Head of caudate nucleus (tissue), 42 donors: ENCODE results near the gene TCOF1.
"Not testable (repeated sequence)": the region's sequence is repeated elsewhere in the genome, so short reads cannot be mapped to it uniquely, and the experiment has no call there.

Experiments
- DNase-seq, 42 donors: peaks; one replicate each; pipeline versions ENCODE4 v3.0.0 to v3.0.0-alpha.2; 2020 to 2021; ENCODE audit warnings: mixed read lengths in 7 of 42
- intact Hi-C: fragments of 100-400 bp; cut with DNase I; formaldehyde crosslinking; loops from one replicate; pipeline ENCODE4 v1.15.0; 2022

The TCOF1 gene

DNA sequence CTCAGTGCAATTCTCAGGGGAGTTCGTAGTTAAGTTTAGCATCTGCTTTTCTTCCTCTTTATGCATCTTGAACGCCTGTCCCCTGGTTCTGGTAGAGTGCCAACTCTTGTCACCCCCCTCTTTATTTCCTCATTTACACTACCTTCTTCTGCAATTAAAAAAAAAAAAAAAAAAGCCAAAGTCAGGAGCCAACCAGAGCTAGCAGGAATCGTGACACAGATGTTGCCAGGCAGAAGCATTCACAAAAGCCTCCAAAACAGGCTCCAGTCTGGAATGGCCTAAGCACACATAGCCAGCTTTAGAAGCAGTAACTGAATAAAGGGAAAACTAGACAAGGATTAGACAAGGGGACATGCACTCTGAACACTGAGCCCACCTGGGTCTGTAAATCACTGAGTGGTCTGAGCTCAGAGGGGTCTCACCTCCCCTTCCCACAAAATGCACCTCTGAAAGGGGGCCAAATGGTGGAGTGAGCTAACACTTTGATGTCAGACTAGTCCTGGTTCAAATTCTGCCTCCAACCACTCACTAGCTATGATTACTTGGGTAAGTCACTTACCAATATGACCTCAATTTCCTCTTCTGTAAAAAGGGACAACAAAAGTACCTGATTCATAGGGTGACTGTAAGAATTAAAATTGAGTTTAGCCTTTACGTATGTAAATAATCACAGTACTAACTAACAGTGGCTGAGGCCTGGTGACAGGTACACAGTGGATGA is 53.2 kb downstream of the TCOF1 start:
- DNase-seq, result peak in 40 of 42 donors; percentile 33 to 86 (median 67)
- intact Hi-C loops, result no loop called here

DNA sequence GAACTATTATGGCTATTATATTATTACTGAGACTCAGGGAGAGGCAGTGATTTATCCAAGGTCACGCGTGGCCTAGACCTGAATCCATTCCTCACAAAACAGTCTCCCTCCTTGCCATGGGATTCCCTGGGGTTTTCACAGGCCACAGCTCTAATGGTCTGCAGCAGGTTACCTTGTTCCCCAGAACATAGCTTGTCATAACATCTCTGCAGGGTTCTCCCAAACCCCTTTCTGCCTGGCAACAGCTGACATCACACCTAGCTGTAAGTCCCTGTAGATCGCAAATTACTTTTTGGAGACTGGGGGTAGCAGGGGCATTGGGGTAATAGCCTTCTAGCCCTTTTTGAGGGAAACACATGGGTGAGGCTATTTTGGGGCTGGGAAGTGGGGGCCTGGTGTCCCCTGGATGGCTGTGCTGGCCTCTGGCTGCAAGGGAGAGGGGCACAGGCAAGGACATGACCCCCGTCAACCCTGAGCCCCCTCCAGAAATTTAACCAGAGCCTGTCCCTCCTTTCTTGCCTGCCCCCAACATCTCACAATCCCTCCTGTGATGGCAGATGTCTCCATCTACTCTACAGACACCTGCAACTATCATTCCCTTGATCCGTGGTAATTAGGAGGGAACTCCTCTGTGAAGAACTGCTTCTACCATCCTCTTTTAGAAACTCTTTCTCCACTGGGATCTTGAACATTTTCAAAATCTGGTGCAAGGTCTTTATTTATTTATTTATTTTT is 53.9 kb downstream of the TCOF1 start:
- intact Hi-C loops, result no loop called here
- DNase-seq, result peak in 28 of 42 donors; percentile 10 to 65 (median 41)

DNA sequence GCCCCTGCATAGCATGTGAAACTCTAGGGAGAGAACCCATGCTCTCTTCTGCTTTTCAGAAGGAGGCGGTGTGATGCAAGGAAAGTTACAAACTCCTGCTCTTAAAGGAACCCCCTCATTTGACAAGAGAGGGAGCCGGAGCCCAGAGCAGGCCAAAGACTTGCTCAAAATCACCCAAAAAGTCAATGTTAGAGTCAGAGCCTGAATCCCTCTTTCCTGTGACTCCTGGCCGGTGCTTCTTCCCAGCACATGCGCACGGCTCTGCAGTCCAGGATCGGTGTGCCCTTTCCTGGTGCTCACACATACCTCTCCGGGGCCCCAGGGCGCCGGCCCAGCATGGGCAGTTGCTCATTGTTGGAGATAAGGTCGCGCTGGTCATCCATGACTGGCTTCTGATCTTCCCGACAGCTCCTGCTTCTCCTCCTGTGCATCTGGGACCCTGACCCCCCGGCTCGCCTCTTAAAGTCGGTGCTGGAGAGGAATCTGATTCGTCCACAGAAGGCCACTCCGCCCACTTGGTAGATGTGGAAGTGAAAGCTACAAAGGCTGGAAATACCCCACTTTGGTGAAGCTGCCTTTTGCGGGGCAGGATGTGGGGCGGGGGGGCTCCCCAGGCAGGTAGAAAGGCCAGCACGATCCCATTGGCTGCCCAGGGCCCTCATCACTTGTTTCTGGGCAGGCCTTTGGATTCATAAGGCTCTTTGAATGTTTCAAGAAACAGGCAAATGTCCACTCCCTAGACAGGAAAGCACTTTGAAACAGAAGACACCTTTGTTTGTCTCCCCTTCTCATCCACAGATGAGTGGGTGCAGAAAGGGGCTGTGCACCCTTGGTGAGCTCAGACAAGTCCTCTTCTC is 55.0 kb downstream of the TCOF1 start, which contains the start of gene CD74:
Gene CD74 (minus strand): TSS at position 592 of the 857 bp plus-strand sequence. CDS start 161 bp downstream, at position 431.
- intact Hi-C loops, result no loop called here
- DNase-seq, result peak; percentile 37 to 88 (median 74)

- intact Hi-C loops, result no loop called here
- no peak for DNase-seq
These were observed 55.8 kb downstream of the TCOF1 start for GRCh38 chr5:150413176-150413901.

GRCh38 chr5:150413902-150414790 is 56.6 kb downstream of the TCOF1 start:
- intact Hi-C loops, DNase-seq: not testable (repeated sequence)

DNA sequence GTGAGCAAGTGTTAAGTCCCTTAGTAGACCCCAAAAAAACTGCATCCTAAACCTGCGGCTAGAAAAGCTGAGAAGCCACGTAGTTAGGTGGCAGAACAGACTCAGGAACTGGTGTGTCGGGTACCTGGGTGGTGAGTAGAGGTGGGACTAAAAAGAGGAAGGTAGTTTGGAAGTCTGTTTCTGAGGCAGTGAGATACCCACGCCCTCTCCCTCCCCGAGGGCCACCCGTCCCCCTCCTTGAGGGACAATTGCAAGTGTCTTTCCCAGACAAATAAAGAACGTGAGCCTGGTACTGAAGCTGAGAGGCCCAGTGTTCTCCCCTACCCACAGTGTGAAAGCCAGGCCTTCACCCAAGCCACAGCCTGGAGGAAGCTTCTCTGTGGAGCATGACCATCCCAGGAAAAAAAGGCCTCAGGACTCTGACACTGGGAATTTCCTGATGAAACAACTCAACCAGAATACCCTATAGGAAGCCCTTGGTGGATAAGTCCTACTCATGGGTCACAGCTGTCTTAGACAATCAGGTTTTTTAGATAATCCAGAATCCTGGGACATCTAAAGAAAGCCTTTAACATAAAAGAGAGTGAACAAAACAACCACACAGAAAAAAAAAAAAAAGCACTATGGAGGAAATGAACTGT is 62.3 kb downstream of the TCOF1 start:
- no peak for DNase-seq
- intact Hi-C loops, result no loop called here

GRCh38 chr5:150422075-150422474 is 64.6 kb downstream of the TCOF1 start:
- DNase-seq, result no peak
- intact Hi-C loops, result no loop called here

DNA sequence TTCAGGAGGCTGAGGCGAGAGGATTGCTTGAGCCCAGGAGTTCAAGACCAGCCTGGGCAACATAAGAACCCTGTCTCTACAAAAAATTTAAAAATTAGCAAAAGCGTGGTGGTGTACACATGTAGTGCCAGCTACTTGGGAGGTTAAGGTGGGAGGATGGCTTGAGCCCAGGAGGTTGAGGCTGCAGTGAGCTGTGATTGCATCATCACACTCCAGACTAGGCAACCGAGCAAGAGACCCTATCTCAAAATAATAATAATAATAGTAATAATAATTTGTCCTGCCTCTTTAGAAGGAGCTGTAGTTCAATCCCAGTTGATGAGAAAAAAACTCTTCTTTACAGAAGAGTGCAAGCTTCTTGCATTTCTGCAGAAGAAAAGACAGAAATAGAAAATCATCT is 65.3 kb downstream of the TCOF1 start:
- intact Hi-C loops, result no loop called here

DNA sequence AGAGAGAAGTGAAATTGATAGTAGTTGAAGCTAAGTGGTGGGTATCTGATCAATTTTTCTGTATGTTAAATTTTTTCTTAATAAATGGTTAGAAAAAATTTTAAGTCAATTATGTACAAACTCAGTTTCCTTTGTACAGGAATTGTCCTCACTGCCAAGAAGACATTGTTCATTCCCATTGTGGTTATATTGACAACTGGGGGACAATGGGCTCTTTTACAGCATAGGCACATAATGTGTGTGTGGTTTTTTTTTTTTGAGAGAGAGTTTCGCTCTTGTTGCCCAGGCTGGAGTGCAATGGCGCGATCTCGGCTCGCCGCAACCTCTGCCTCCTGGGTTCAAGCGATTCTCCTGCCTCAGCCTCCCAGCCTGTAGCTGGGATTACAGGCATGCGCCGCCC is 68.7 kb downstream of the TCOF1 start:
- DNase-seq, result peak in 8 of 42 donors; percentile 26 to 72 (median 54)
- intact Hi-C loops, result not testable (repeated sequence)

More for the DNA sequence above, 65.3 kb downstream of the TCOF1 start:
- DNase-seq, result no peak

DNA sequence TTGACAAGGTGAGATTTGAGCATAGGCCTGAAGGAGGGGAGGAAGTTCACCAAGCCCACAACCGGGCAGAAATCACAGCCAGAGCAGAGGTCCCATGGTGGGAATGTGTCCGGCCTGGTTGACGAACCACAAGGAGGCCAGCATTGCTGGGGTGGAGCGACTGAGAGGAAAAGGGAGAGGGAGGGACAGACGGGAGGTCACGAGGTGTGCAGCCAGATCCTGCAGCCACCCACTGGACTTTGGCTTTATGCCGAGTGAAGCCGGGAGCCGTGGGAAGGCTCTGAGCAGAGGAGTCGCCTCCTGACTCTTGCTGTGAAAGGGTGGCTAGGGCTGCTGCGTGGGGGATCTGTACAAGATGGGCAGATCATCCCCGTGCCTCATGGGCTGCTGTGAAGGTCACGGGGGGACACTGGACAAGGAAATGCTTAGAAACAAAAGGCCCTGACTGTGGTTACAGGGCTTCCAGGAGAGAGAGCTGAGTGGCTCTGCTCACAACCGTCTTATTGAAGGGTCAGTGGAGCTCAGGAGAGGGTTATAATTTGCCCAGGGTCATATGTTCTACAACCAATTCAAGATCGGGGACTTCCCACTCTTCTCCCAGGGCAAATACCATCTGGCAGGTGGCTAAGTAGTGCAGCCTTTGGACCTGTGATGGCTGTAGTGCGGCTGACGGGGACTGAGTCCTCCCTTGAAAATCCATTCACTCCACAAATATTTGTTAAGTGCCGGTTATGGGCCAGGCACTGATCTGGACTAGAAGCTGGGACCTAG is 70.8 kb downstream of the TCOF1 start:
- peak in 39 of 42 donors; percentile 18 to 88 (median 56) for DNase-seq
- intact Hi-C loops, result no loop called here

GRCh38 chr5:150428978-150429377 is 71.5 kb downstream of the TCOF1 start:
- intact Hi-C loops, result no loop called here
- no peak for DNase-seq

DNA sequence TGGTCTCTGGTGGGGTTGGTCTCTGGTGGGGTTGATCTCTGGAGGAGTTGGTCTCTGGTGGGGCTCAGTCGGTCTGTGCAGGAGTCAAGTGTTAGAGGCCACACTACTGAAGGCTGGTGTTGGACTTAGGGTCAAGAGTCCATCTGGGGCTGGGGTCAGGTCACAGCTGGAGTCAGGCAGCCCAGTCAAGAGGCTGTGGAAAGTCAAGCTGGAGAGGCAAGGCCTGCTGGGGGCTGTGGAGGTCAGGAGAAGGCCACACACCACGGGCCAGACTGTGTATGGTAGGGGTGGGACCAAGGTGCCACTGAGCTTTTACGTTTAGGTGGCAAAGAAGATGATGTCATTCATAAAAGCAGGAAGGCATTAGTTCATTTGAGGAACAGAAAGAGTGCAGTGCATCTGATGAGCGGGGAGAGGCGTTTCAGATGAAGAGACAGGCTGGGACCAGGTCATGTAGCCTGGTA is 71.9 kb downstream of the TCOF1 start:
- intact Hi-C loops, result no loop called here
- DNase-seq, result no peak

GRCh38 chr5:150431048-150431447 is 73.6 kb downstream of the TCOF1 start:
- intact Hi-C loops, result no loop called here
- no peak for DNase-seq

- no peak for DNase-seq
These were observed 74.1 kb downstream of the TCOF1 start for GRCh38 chr5:150431574-150431973.

DNA sequence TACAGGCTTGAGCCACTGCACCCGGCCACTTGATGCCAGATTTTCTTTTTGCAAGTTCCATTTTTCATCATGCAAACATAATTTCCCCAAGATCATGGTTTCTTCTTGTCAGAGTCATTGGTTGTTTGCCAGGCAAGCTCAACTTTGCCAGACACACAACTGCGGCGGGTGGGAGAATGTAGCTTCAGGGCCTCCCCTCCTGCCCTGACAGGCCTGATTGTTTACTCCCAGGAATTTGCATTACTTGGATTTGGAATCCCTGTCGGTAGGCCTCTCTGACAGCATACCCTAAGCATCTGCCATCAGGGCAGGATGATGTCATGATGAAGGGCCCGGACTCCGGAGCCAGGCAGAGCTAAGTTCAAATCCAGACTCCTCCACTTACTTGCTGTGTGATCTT is 77.0 kb downstream of the TCOF1 start:
- DNase-seq, result no peak
- intact Hi-C loops, result no loop called here

More at GRCh38 chr5:150431574-150431973, 74.1 kb downstream of the TCOF1 start:
- intact Hi-C loops, result no loop called here

DNA sequence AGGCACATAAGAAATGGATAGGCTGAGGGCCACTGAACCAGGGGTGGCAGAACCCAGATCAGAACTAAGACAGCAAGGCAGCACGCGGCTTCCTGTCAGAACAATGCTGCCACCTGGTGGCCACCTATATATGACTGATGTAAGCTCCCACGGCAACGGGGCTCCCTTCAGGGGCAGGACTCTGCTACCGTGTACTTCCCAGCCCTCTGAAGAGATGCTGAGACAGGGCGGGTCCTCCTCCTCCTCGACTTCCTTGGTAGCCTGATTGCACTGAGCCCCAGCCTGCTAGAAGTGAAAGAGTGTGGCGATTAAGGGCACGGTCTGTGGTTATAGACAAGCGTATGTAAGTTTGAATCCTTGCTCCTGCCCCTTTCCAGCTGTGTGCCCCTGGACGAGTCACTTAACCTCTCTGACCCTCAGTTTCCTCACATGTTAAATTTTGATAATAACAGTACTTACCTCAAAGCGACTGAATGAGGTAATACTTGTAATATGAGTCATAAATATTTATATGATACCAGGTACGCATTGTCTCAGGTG is 78.7 kb downstream of the TCOF1 start:
- peak; percentile 80 to 98 (median 94) for DNase-seq
- intact Hi-C loops, result no loop called here
